Pancreas (tissue), 10 donors: ENCODE measurements around the gene ST8SIA4. TPM values are rescaled to one million over a fixed set of nuclear protein-coding genes. Genes with fewer than 3 reads are reported as not detected.
A peak's percentile ranks its signal among the peaks of the same experiment; 100 is the strongest.

Source experiments
- ATAC-seq, 4 donors: fragments of 200-7000 bp; cut with Tn5 transposase; one replicate each; pipeline versions ENCODE4 v1.8.0 to v1.9.1; 2020; ENCODE audit warnings: mild to moderate bottlenecking in 4 of 4, moderate library complexity in 4 of 4
- DNase-seq, 6 donors: peaks; one replicate each; pipeline ENCODE4 v3.0.0-alpha.2; 2020
- FAIRE-seq: peaks from 2 replicates; lab custom pipeline; 2012; peaks lifted over from hg19 to GRCh38; lab: Jason Lieb, UNC
- H3K27ac ChIP-seq, 4 donors: fragments of 200-600 bp; sonication (generic); 1 replicate in 3 of 4; 2 replicates in 1 of 4; pipeline versions ENCODE4 v1.5.0 to v1.8.0; 2020
- H3K27me3 ChIP-seq, 4 donors: fragments of 200-600 bp; one replicate each; pipeline ENCODE4 v1.8.0; 2021
- H3K36me3 ChIP-seq, 3 donors: fragments of 200-600 bp; sonication (generic) in 1 of 3; one replicate each; pipeline versions ENCODE4 v1.5.0 to v1.8.0; 2020 to 2021
- H3K4me1 ChIP-seq, 3 donors: fragments of 200-600 bp; one replicate each; pipeline ENCODE4 v1.8.0; 2021
- H3K4me3 ChIP-seq, 4 donors: fragments of 200-600 bp; sonication (generic) in 2 of 4; one replicate each; pipeline versions ENCODE4 v1.5.0 to v1.8.0; 2020 to 2021
- H3K9me3 ChIP-seq, 4 donors: fragments of 200-600 bp; one replicate each; pipeline ENCODE4 v1.8.0; 2021
- CTCF ChIP-seq, 4 donors: fragments of 200-600 bp; sonication (generic) in 3 of 4; IDR thresholded peaks; one replicate each; pipeline versions ENCODE4 v1.5.0 to v1.8.0; 2021; ENCODE audit warnings: antibody characterized with exemption in 4 of 4
- WGBS, 2 donors: extraction: QIAGEN DNeasy Blood & Tissue Kit; methylation state at CpG; one replicate each; pipeline ENCODE4 v1.1.7; 2013; 5-methylcytosine and 5-hydroxymethylcytosine counted together
- intact Hi-C, 3 donors: fragments of 100-400 bp; cut with DNase I; formaldehyde crosslinking; loops; one replicate each; pipeline versions ENCODE4 v1.11.1 to v1.14.2; 2022
- polyA plus RNA-seq, 2 donors: library from polyadenylated mRNA; stranded (reverse); fragments of 200-250 nt; gene quantifications; one replicate each; pipeline ENCODE4 v1.2.3, GENCODE V29; 2013
- total RNA-seq, 6 donors: library from RNA; stranded (reverse); fragmentation: NEBNext Ultra II Directional in 4 of 6; extraction: Animal tissue kit (Norgen Biotek cat#: 25700) in 4 of 6; gene quantifications; one replicate each; pipeline versions ENCODE4 v1.2.1 to v1.2.4, GENCODE V29; 2021 to 2023
- donor health status: healthy with polysubstance abuse.
- donor health status: DM: no; HTN: no; CAD: no; lungs with moderate emphysema.
- donor health status: DM: no; HTN: no; CAD: no.
- donor health status: control.
- donor health status: control.
- donor health status: Bipolar disorder and iron deficiency.
- donor health status: DM: yes; HTN: yes; CAD: no.
- donor health status: DM: no; HTN: no; CAD: no.
- donor health status: DM: no; HTN: no; CAD: no.
- donor health status: DM: yes; HTN: yes; CAD: no.

ST8SIA4 gene
- total and polyA plus RNA-seq, 8 donors = 0.34 to 5.7 (median 0.86) TPM

GRCh38 chr5:100821751-100822150 lies 81.3 kb downstream of the ST8SIA4 start:
- ATAC-seq = no peak
- Histone ChIP-seq H3K9me3 (no peaks in the 10 kb centered on the region), H3K27ac (no peak overlapping the region), H3K4me3 (no peak overlapping the region), H3K36me3 (no peaks in the 10 kb centered on the region), H3K27me3 (no peaks in the 10 kb centered on the region), H3K4me1 (no peaks in the 10 kb centered on the region)
- intact Hi-C loops = no loop called here
- no peak for FAIRE-seq
- WGBS, 2 donors = 67 to 73% methylated on average over 1 of the region's 1 CpG
- no peak for DNase-seq
- TF ChIP-seq CTCF (IDR thresholded peaks at IDR 0.05) = no peak

GRCh38 chr5:100818340-100818739 lies 84.7 kb downstream of the ST8SIA4 start:
- ATAC-seq (no peak), FAIRE-seq (no peak), DNase-seq (no peak)
- Histone ChIP-seq H3K4me3 (no peak overlapping the region), H3K27ac (no peak overlapping the region), H3K9me3 (no peaks in the 10 kb centered on the region), H3K36me3 (no peaks in the 10 kb centered on the region), H3K4me1 (no peaks in the 10 kb centered on the region), H3K27me3 (no peaks in the 10 kb centered on the region)
- TF ChIP-seq CTCF (IDR thresholded peaks at IDR 0.05) = no peak
- intact Hi-C loops = no loop called here

GRCh38 chr5:100803397-100803796 lies 99.7 kb downstream of the ST8SIA4 start:
- no peak for TF ChIP-seq CTCF (IDR thresholded peaks at IDR 0.05)
- H3K36me3 ChIP-seq = no peaks in the 10 kb centered on the region
- no peaks in the 10 kb centered on the region for H3K27me3 ChIP-seq
- ATAC-seq (peak; percentile 82 to 85 (median 84)), DNase-seq (peak in 4 of 6 donors; percentile 46 to 60 (median 51)), FAIRE-seq (no peak)
- 62 to 75% methylated on average over 2 of the region's 2 CpGs for WGBS, 2 donors
- H3K9me3 ChIP-seq = no peaks in the 10 kb centered on the region
- intact Hi-C loops = no loop called here
- no peak overlapping the region for H3K4me3 ChIP-seq
- no peak overlapping the region for H3K27ac ChIP-seq
- no peaks in the 10 kb centered on the region for H3K4me1 ChIP-seq

GRCh38 chr5:100802208-100802607 lies 100.9 kb downstream of the ST8SIA4 start:
- FAIRE-seq (no peak), DNase-seq (no peak), ATAC-seq (no peak)
- H3K36me3 ChIP-seq = no peaks in the 10 kb centered on the region
- H3K9me3 ChIP-seq = no peaks in the 10 kb centered on the region
- WGBS, 2 donors = 91 to 94% methylated on average over 2 of the region's 2 CpGs
- intact Hi-C loops = no loop called here
- TF ChIP-seq CTCF (IDR thresholded peaks at IDR 0.05) = no peak
- H3K27me3 ChIP-seq = no peaks in the 10 kb centered on the region
- H3K4me3 ChIP-seq = no peak overlapping the region
- no peaks in the 10 kb centered on the region for H3K4me1 ChIP-seq
- no peak overlapping the region for H3K27ac ChIP-seq

- DNase-seq (no peak), FAIRE-seq (no peak), ATAC-seq (no peak)
- Histone ChIP-seq H3K4me1 (no peaks in the 10 kb centered on the region), H3K9me3 (no peaks in the 10 kb centered on the region), H3K4me3 (no peak overlapping the region), H3K27me3 (no peaks in the 10 kb centered on the region), H3K27ac (no peak overlapping the region), H3K36me3 (no peaks in the 10 kb centered on the region)
- TF ChIP-seq CTCF (IDR thresholded peaks at IDR 0.05) = no peak
- 75 to 88% methylated on average over 5 of the region's 5 CpGs for WGBS, 2 donors
- intact Hi-C loops = no loop called here
Observed at GRCh38 chr5:100800562-100800961, 102.5 kb downstream of the ST8SIA4 start.
